Motor neuron (in vitro differentiated cells): ENCODE data around the gene FOXL2. TPM values are rescaled to one million over a fixed set of nuclear protein-coding genes. Genes with fewer than 3 reads are reported as not detected.

Experiments
- ATAC-seq, 8 experiments: fragments of 200-7000 bp; cut with Tn5 transposase; replicated peaks in 6 of 8; 2 replicates each; pipeline ENCODE4 v1.8.0; 2021; ENCODE audit warnings: mild to moderate bottlenecking in 8 of 8, moderate library complexity in 8 of 8
- H3K27ac ChIP-seq, 2 donors: fragments of 250-450 bp; sonication (Bioruptor Pico); 2 replicates each; pipeline ENCODE4 v1.9.0; 2021; ENCODE audit warnings: antibody characterized with exemption in 2 of 2, mild to moderate bottlenecking in 2 of 2, moderate library complexity in 1 of 2
- H3K4me1 ChIP-seq, 2 donors: fragments of 250-450 bp; sonication (Bioruptor Pico); replicated peaks in 1 of 2; 2 replicates each; pipeline ENCODE4 v1.6.1; 2021; ENCODE audit warnings: antibody characterized with exemption in 2 of 2, mild to moderate bottlenecking in 2 of 2, moderate library complexity in 1 of 2
- H3K4me3 ChIP-seq, 5 donors: fragments of 250-450 bp; sonication (Bioruptor Pico); 2 replicates each; pipeline ENCODE4 v1.9.0; 2021; ENCODE audit warnings: antibody characterized with exemption in 5 of 5, mild to moderate bottlenecking in 5 of 5, moderate library complexity in 4 of 5
- WGBS, 10 experiments: fragments of 450-650 bp; shearing (Covaris generic); methylation state at CpG; one replicate each; pipeline ENCODE4 v1.0.0; 2022; 5-methylcytosine and 5-hydroxymethylcytosine counted together
- in situ Hi-C, 9 experiments: fragments of 400-800 bp; cut with MboI; loops; one replicate each; pipeline ENCODE4 v1.15.0; 2021; ENCODE audit warnings: low sequenced_read_pairs in 9 of 9, low pct_unique_long_range_greater_than_20kb in 2 of 9; ENCODE audit not compliant: unreplicated experiment in 9 of 9
- total RNA-seq, 8 experiments: library from RNA; unstranded; fragments of 300-600 nt; gene quantifications; 2 replicates each; pipeline versions ENCODE4 v1.2.3 to v1.2.4, GENCODE V29; 2022

FOXL2 gene
- total RNA-seq, 8 experiments from 2014 or later: 0.05 to 3.9 (median 0.29) TPM

GRCh38 chr3:138962854-138963560 is 16.1 kb upstream of the FOXL2 start:
- H3K27ac ChIP-seq: no peak overlapping the region
- 63 to 80% (median 75%) methylated on average over 1 to 7 of the region's 8 CpGs; no CpG with 5 or more reads in 4 of the 10 experiments for WGBS, 10 experiments
- H3K4me3 ChIP-seq: no peak overlapping the region
- no peaks in the 10 kb centered on the region for H3K4me1 ChIP-seq
- ATAC-seq: peak in 3 of 8 experiments; percentile 65 to 80 (median 76)
- in situ Hi-C loops: no loop called here

DNA sequence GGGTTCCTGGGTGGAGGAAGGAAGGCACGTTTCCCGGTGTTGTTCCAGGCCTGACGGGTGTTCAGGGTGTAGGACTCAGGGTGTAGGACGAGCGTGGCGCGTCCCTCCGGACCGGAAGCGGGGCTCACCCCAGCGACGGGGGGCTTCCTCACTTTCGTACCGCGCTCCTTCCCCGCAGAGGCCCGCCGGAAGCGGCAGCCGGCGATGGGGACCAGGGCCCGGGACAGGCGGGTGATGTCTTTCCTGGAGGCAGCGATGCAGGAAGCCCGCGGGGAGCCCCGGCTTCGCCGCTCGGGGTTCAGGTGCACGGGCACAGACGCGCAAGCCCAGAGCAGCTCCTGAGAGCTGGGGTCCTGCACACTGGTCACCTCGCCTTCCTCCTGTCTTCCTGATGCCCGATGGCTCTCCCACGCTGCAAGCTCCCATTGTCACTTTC is 13.5 kb upstream of the FOXL2 start:
- WGBS, 10 experiments: 22 to 90% (median 82%) methylated on average over 3 to 21 of the region's 36 CpGs; no CpG with 5 or more reads in 6 of the 10 experiments
- H3K4me3 ChIP-seq: no peak overlapping the region
- H3K27ac ChIP-seq: no peak overlapping the region
- in situ Hi-C loops: no loop called here
- no peak for ATAC-seq
- no peaks in the 10 kb centered on the region for H3K4me1 ChIP-seq

DNA sequence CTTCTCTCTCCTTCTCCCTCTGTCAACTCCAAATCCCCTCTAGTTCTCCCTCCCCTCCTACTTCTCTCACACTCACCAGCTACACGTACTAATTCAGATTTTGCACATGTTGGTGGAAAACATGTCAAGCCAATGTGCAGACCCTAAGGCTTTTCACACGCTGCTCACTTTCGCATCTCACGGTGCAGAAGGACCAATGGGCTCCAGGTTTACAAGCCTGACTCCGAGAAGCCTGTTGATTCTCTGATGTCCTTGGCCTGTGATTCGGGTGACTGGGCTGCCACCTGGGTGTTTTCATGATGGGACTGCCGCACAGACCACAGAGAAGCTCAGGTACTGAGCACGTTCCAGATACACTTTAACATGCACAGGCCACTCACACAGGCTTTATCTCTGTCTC is 3.8 kb upstream of the FOXL2 start:
- in situ Hi-C loops: no loop called here
- peaks cover 0 to 2% of the 10 kb centered on the region in 2 donors for H3K4me1 ChIP-seq
- no peak for ATAC-seq
- 71 to 100% (median 82%) methylated on average over 1 to 8 of the region's 8 CpGs; no CpG with 5 or more reads in 2 of the 10 experiments for WGBS, 10 experiments
- no peak overlapping the region for H3K27ac ChIP-seq
- no peak overlapping the region for H3K4me3 ChIP-seq

GRCh38 chr3:138950006-138950644 is 3.2 kb upstream of the FOXL2 start:
- Histone ChIP-seq H3K4me3 (peak overlapping the region; percentile 11 to 30 (median 26)), H3K4me1 (peaks cover 0 to 2% of the 10 kb centered on the region in 2 donors), H3K27ac (no peak overlapping the region)
- ATAC-seq: peak in 7 of 8 experiments; percentile 1 to 71 (median 66)
- in situ Hi-C loops: no loop called here
- 0 to 20% (median 13%) methylated on average over 1 to 10 of the region's 53 CpGs; no CpG with 5 or more reads in 5 of the 10 experiments for WGBS, 10 experiments

GRCh38 chr3:138949445-138950005 is 2.6 kb upstream of the FOXL2 start:
- peaks cover 0 to 2% of the 10 kb centered on the region in 2 donors for H3K4me1 ChIP-seq
- no peak overlapping the region for H3K27ac ChIP-seq
- peak overlapping the region in 4 of 5 donors; percentile 23 to 30 (median 26) for H3K4me3 ChIP-seq
- 2 to 60% (median 21%) methylated on average over 2 to 19 of the region's 27 CpGs; no CpG with 5 or more reads in 5 of the 10 experiments for WGBS, 10 experiments
- in situ Hi-C loops: loop anchor here in 3 of 9 experiments (25.0 kb wide), 2 partner anchors 363 to 388 kb away; partner anchors contain the start of gene MRPS22 (in 1 of the 3)
- ATAC-seq: peak in 4 of 8 experiments; percentile 1 to 8 (median 5)

GRCh38 chr3:138949002-138949418 is 2.1 kb upstream of the FOXL2 start:
- peaks cover 0 to 2% of the 10 kb centered on the region in 2 donors for H3K4me1 ChIP-seq
- in situ Hi-C loops: loop anchor here in 3 of 9 experiments (25.0 kb wide), 2 partner anchors 363 to 388 kb away; partner anchors contain the start of gene MRPS22 (in 1 of the 3)
- 17 to 100% (median 67%) methylated on average over 1 to 4 of the region's 5 CpGs; no CpG with 5 or more reads in 3 of the 10 experiments for WGBS, 10 experiments
- ATAC-seq: no peak
- H3K4me3 ChIP-seq: no peak overlapping the region
- H3K27ac ChIP-seq: no peak overlapping the region

GRCh38 chr3:138948371-138949001 is 1.5 kb upstream of the FOXL2 start:
- ATAC-seq: no peak
- Histone ChIP-seq H3K4me1 (peaks cover 0 to 2% of the 10 kb centered on the region in 2 donors), H3K4me3 (no peak overlapping the region), H3K27ac (no peak overlapping the region)
- in situ Hi-C loops: loop anchor here in 3 of 9 experiments (25.0 kb wide), 2 partner anchors 364 to 389 kb away; partner anchors contain the start of gene MRPS22 (in 1 of the 3)
- 36 to 100% (median 50%) methylated on average over 1 to 2 of the region's 3 CpGs; no CpG with 5 or more reads in 5 of the 10 experiments for WGBS, 10 experiments

DNA sequence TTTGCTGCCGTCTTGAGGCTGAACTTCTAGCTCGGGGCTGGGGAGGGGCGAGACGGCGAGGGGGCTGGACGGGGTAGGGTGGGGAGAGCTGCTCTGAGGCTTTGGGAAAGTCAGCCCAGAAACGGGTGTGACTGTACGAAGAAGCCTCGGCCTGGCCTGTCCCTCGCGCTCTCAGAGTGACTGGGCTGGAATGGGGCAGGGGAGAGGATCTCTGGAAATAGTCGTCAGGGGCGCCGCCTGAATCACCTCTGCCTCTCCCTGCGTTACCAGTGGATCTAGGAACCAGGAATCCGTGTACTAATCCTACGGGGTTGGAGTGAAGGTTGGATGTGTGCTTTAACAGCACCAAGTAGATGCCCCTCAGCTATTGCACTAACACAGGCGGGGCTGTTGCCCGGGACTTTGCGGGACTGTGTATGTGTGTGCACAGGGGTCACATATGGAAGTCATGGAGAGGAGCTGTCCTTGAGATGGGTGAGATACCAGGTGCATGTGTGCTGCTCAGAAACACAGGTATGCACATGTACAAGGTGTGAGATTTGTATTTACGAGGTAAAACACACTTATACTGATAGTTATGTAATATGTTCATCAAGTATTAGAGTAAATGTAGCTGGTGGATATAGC is 671 bp upstream of the FOXL2 start:
- WGBS, 10 experiments: 30 to 100% (median 44%) methylated on average over 1 to 7 of the region's 21 CpGs; no CpG with 5 or more reads in 3 of the 10 experiments
- in situ Hi-C loops: loop anchor here in 3 of 9 experiments (25.0 kb wide), 2 partner anchors 365 to 390 kb away; partner anchors contain the start of gene MRPS22 (in 1 of the 3)
- no peak overlapping the region for H3K27ac ChIP-seq
- peak in 3 of 8 experiments; percentile 24 to 57 (median 31) for ATAC-seq
- H3K4me3 ChIP-seq: no peak overlapping the region
- H3K4me1 ChIP-seq: peaks cover 0 to 2% of the 10 kb centered on the region in 2 donors

DNA sequence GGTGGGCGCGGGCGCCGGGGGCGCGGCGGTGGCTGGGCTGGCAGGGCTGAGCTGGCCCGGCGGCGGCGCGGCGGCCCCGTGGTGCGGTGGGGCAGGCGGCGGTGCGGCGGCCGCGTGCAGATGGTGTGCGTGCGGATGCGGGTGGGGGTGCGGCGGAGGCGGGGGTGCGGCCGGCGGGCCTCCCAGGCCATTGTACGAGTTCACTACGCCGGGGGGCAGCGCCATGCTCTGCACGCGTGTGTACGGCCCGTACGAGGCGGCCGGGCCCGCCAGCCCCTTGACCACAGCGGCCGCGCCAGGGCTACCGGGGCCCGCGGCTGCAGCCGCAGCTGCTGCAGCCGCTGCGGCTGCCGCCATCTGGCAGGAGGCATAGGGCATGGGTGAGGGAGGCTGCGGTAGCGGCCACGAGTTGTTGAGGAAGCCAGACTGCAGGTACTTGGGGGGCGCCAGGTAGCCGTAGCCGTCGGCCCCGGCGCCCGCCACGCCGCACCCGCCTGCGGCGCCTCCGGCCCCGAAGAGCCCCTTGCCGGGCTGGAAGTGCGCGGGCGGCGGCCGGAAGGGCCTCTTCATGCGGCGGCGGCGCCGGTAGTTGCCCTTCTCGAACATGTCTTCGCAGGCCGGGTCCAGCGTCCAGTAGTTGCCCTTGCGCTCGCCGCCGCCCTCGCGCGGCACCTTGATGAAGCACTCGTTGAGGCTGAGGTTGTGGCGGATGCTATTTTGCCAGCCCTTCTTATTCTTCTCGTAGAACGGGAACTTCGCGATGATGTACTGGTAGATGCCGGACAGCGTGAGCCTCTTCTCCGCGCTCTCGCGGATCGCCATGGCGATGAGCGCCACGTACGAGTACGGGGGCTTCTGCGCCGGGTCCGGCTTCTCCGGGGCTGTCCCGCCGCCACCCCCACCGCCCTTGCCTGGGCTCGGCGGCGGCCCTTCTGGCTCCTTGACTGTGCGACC is 951 bp downstream of the FOXL2 start:
- H3K27ac ChIP-seq: no peak overlapping the region
- ATAC-seq: peak; percentile 2 to 38 (median 13)
- in situ Hi-C loops: loop anchor here in 3 of 9 experiments (25.0 kb wide), 2 partner anchors 366 to 391 kb away; partner anchors contain the start of gene MRPS22 (in 1 of the 3)
- H3K4me3 ChIP-seq: peak overlapping the region; percentile 9 to 37 (median 24)
- H3K4me1 ChIP-seq: peaks cover 0 to 2% of the 10 kb centered on the region in 2 donors
- WGBS, 10 experiments: 0 to 1% (median 0%) methylated on average over 2 to 22 of the region's 120 CpGs; no CpG with 5 or more reads in 5 of the 10 experiments

GRCh38 chr3:138944929-138945708 is 1.8 kb downstream of the FOXL2 start:
- peak overlapping the region in 3 of 5 donors; percentile 5 to 37 (median 36) for H3K4me3 ChIP-seq
- peak in 4 of 8 experiments; percentile 6 to 24 (median 18) for ATAC-seq
- WGBS, 10 experiments: 3 to 22% (median 10%) methylated on average over 2 to 31 of the region's 80 CpGs; no CpG with 5 or more reads in 5 of the 10 experiments
- peaks cover 0 to 2% of the 10 kb centered on the region in 2 donors for H3K4me1 ChIP-seq
- H3K27ac ChIP-seq: no peak overlapping the region
- in situ Hi-C loops: loop anchor here in 3 of 9 experiments (25.0 kb wide), 2 partner anchors 367 to 392 kb away; partner anchors contain the start of gene MRPS22 (in 1 of the 3)
